Neural crest cell (in vitro differentiated cells): ENCODE results near the gene SALL1. TPM values are rescaled to one million over a fixed set of nuclear protein-coding genes. Genes with fewer than 3 reads are reported as not detected.

ENCODE experiments used
- DNase-seq: peaks from one replicate; pipeline ENCODE4 v3.0.0; 2021; ENCODE audit warnings: low read depth, mixed read lengths, low spot score
- H3K27ac Mint-ChIP-seq: one replicate; pipeline ENCODE4 v1.8.0; 2021; ENCODE audit warnings: mild to moderate bottlenecking, mixed read lengths; ENCODE audit not compliant: unreplicated experiment
- H3K27me3 Mint-ChIP-seq: 2 replicates; pipeline ENCODE4 v1.8.0; 2021; ENCODE audit warnings: low read depth, mild to moderate bottlenecking, mixed read lengths
- H3K36me3 Mint-ChIP-seq: 2 replicates; pipeline ENCODE4 v1.8.0; 2021; ENCODE audit warnings: low read depth, mild to moderate bottlenecking, mixed read lengths
- H3K4me1 Mint-ChIP-seq: 2 replicates; pipeline ENCODE4 v1.8.0; 2021; ENCODE audit warnings: mixed read lengths
- H3K4me3 Mint-ChIP-seq: one replicate; pipeline ENCODE4 v1.8.0; 2021; ENCODE audit warnings: mild to moderate bottlenecking, mixed read lengths
- H3K9me3 Mint-ChIP-seq: 2 replicates; pipeline ENCODE4 v1.8.0; 2021; ENCODE audit warnings: mixed read lengths
- CTCF ChIP-seq: fragments of 200-600 bp; sonication (generic); conservative IDR thresholded peaks from 2 replicates; pipeline ENCODE4 v1.5.0; 2021; ENCODE audit warnings: antibody characterized with exemption, mild to moderate bottlenecking
- total RNA-seq: library from RNA; stranded (reverse); gene quantifications from 2 replicates; pipeline ENCODE4 v1.2.1, GENCODE V29; 2021

SALL1 gene
- total RNA-seq, 1 donor from 2014 or later = 85.7 TPM

GRCh38 chr16:51144203-51144602 lies 6.9 kb downstream of the SALL1 start:
- H3K27ac Mint-ChIP-seq = no peak overlapping the region
- H3K36me3 Mint-ChIP-seq = peaks cover 38% of the 10 kb centered on the region
- no peak for TF ChIP-seq CTCF
- H3K27me3 Mint-ChIP-seq = peaks cover 14% of the 10 kb centered on the region
- no peak for DNase-seq
- peaks cover 95% of the 10 kb centered on the region for H3K4me1 Mint-ChIP-seq
- H3K4me3 Mint-ChIP-seq = peak overlapping the region; percentile 67
- no peaks in the 10 kb centered on the region for H3K9me3 Mint-ChIP-seq

- peak overlapping the region; percentile 39 for H3K27ac Mint-ChIP-seq
- peaks cover 8% of the 10 kb centered on the region for H3K27me3 Mint-ChIP-seq
- TF ChIP-seq CTCF = no peak
- peaks cover 42% of the 10 kb centered on the region for H3K36me3 Mint-ChIP-seq
- H3K4me1 Mint-ChIP-seq = peaks cover 95% of the 10 kb centered on the region
- no peaks in the 10 kb centered on the region for H3K9me3 Mint-ChIP-seq
- H3K4me3 Mint-ChIP-seq = peak overlapping the region; percentile 67
- DNase-seq = no peak
Measured at GRCh38 chr16:51143196-51143977, 7.7 kb downstream of the SALL1 start.

GRCh38 chr16:51141541-51141940 lies 9.5 kb downstream of the SALL1 start:
- no peak for TF ChIP-seq CTCF

GRCh38 chr16:51141106-51141505 lies 10.0 kb downstream of the SALL1 start:
- Mint-ChIP-seq H3K4me3 (peak overlapping the region; percentile 59), H3K4me1 (peaks cover 85% of the 10 kb centered on the region), H3K27ac (no peak overlapping the region), H3K9me3 (no peaks in the 10 kb centered on the region), H3K36me3 (peaks cover 52% of the 10 kb centered on the region), H3K27me3 (no peaks in the 10 kb centered on the region)
- no peak for TF ChIP-seq CTCF
- DNase-seq = no peak

More at GRCh38 chr16:51141541-51141940, 9.5 kb downstream of the SALL1 start:
- no peak for DNase-seq
- Mint-ChIP-seq H3K9me3 (no peaks in the 10 kb centered on the region), H3K36me3 (peaks cover 51% of the 10 kb centered on the region), H3K4me3 (peak overlapping the region; percentile 21), H3K27ac (no peak overlapping the region), H3K27me3 (peaks cover 4% of the 10 kb centered on the region), H3K4me1 (peaks cover 90% of the 10 kb centered on the region)

- Mint-ChIP-seq H3K9me3 (no peaks in the 10 kb centered on the region), H3K4me3 (no peak overlapping the region), H3K27ac (no peak overlapping the region), H3K36me3 (peaks cover 62% of the 10 kb centered on the region), H3K4me1 (peaks cover 81% of the 10 kb centered on the region), H3K27me3 (peaks cover 1% of the 10 kb centered on the region)
- no peak for DNase-seq
- no peak for TF ChIP-seq CTCF
Measured at GRCh38 chr16:51140112-51140511, 11.0 kb downstream of the SALL1 start.
